ENCODE results near the gene NAA10.

The NAA10 gene

DNA sequence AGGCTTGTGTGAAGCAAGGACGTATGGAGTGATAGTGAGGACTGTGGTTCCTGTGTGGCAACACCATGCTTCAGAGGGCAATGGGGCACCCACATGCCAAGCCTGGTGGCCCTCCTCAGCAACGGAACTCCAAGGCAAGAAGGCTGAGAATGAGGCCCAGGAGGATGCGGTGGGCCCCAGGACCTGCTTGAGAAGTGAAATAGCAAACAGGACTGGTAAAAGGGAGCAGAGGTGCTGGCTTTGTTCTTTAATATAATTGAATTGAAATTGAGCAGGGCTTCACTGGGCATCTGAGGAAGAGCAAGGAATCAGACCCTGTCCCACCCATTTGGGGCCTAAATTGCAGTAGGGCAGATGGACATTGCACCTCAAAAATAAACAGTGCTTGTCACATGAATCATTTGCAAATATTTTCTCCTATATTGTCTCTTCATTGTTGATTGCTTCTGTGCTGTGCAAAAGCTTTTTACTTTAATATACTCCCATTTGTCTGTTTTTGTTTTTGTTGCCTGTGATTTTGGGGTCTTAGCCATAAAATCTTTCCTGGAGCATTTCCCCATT, 40.0 kb upstream of the NAA10 start:
- H3K4ac ChIP-seq (ENCODE audit: low read depth, low read length) = no peak overlapping the region
- H2BK5ac ChIP-seq (ENCODE audit: low read length) = no peak overlapping the region
- no peak overlapping the region for H3K4me2 ChIP-seq (ENCODE audit: low read length)
- no peak overlapping the region for H3K9ac ChIP-seq (ENCODE audit: low read length)
- peaks cover 7% of the 10 kb centered on the region for H3K79me2 ChIP-seq (ENCODE audit: control insufficient read depth, insufficient read depth, low read length)
- DNase-seq = no peak
- H3K27ac ChIP-seq (ENCODE audit: low read depth, low read length) = no peak overlapping the region
- no peaks in the 10 kb centered on the region for H3K79me1 ChIP-seq (ENCODE audit: low read length)
- no CpG with 5 or more reads among the region's 3 CpGs for WGBS (ENCODE audit: extremely low coverage, insufficient coverage, low lambda C conversion rate)
- no peak overlapping the region for H2AK5ac ChIP-seq (ENCODE audit: low read length)
- H3K56ac ChIP-seq (ENCODE audit: low read length) = no peak overlapping the region
- no peaks in the 10 kb centered on the region for H3K4me1 ChIP-seq (ENCODE audit: control insufficient read depth, low read depth, low read length)
- no peak overlapping the region for H3K4me3 ChIP-seq (ENCODE audit: low read length)
- no peak overlapping the region for H3K18ac ChIP-seq (ENCODE audit: low read length)
- H4K5ac ChIP-seq (ENCODE audit: low read length) = no peak overlapping the region
- no peak overlapping the region for H2BK15ac ChIP-seq (replicated peaks; ENCODE audit: low read depth)
- no peak overlapping the region for H2BK120ac ChIP-seq (ENCODE audit: low read depth, low read length)
- no peaks in the 10 kb centered on the region for H3K36me3 ChIP-seq (ENCODE audit: control insufficient read depth, insufficient read depth, low read length)
- H3K27me3 ChIP-seq (ENCODE audit: insufficient read depth, low read length, poor library complexity) = no peaks in the 10 kb centered on the region
- H4K8ac ChIP-seq (ENCODE audit: low read depth, low read length) = no peak overlapping the region
- H3K23ac ChIP-seq (ENCODE audit: low read length) = no peak overlapping the region

DNA sequence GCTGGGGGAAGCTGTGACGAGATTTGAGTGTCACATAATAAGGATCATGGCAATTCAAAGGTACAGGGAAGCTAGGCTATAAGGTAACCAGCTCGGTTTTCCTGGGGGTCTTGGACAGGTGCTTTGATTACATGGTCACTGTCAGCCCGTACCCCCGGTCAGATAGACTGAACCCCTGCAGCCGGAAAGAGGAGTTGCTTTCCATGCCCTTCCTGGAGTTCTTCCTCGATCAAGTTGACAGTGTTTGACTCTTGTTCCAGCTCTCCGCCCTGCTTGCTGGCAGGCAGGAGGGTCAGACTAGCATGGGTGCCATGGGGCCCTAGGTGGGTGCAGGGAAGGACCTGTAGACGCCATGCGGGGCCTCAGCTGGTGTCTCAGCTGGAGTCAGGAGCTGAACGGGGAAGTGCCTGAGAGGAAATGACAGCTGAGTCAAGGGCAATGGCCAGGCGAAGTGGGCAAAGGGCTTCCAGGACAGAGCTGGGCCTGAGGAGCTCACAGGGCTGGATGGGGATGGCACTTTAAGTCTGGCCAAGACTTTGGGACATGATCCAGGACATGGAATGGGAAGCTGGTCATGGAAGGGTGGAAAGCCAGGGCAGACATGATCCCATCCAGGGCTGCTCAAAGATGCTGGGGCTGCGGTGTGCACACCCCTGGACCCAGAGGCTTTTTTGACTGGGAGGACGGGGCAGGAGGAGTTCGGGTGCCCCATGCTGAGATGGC, 39.3 kb upstream of the NAA10 start:
- WGBS (ENCODE audit: extremely low coverage, insufficient coverage, low lambda C conversion rate) = no CpG with 5 or more reads among the region's 14 CpGs
- H3K27ac ChIP-seq (ENCODE audit: low read depth, low read length) = no peak overlapping the region
- no peak overlapping the region for H2BK120ac ChIP-seq (ENCODE audit: low read depth, low read length)
- H3K27me3 ChIP-seq (ENCODE audit: insufficient read depth, low read length, poor library complexity) = no peaks in the 10 kb centered on the region
- H3K79me1 ChIP-seq (ENCODE audit: low read length) = no peaks in the 10 kb centered on the region
- no peak overlapping the region for H2BK15ac ChIP-seq (replicated peaks; ENCODE audit: low read depth)
- peak overlapping the region; percentile 86 for H3K56ac ChIP-seq (ENCODE audit: low read length)
- peaks cover 13% of the 10 kb centered on the region for H3K79me2 ChIP-seq (ENCODE audit: control insufficient read depth, insufficient read depth, low read length)
- no peaks in the 10 kb centered on the region for H3K36me3 ChIP-seq (ENCODE audit: control insufficient read depth, insufficient read depth, low read length)
- H3K18ac ChIP-seq (ENCODE audit: low read length) = no peak overlapping the region
- peak overlapping the region; percentile 1 for H3K9ac ChIP-seq (ENCODE audit: low read length)
- no peak for DNase-seq
- H2AK5ac ChIP-seq (ENCODE audit: low read length) = no peak overlapping the region
- H3K4me2 ChIP-seq (ENCODE audit: low read length) = no peak overlapping the region
- no peak overlapping the region for H4K5ac ChIP-seq (ENCODE audit: low read length)
- no peaks in the 10 kb centered on the region for H3K4me1 ChIP-seq (ENCODE audit: control insufficient read depth, low read depth, low read length)
- H2BK5ac ChIP-seq (ENCODE audit: low read length) = no peak overlapping the region
- H3K4ac ChIP-seq (ENCODE audit: low read depth, low read length) = no peak overlapping the region
- H4K8ac ChIP-seq (ENCODE audit: low read depth, low read length) = no peak overlapping the region
- H3K23ac ChIP-seq (ENCODE audit: low read length) = no peak overlapping the region
- no peak overlapping the region for H3K4me3 ChIP-seq (ENCODE audit: low read length)

DNA sequence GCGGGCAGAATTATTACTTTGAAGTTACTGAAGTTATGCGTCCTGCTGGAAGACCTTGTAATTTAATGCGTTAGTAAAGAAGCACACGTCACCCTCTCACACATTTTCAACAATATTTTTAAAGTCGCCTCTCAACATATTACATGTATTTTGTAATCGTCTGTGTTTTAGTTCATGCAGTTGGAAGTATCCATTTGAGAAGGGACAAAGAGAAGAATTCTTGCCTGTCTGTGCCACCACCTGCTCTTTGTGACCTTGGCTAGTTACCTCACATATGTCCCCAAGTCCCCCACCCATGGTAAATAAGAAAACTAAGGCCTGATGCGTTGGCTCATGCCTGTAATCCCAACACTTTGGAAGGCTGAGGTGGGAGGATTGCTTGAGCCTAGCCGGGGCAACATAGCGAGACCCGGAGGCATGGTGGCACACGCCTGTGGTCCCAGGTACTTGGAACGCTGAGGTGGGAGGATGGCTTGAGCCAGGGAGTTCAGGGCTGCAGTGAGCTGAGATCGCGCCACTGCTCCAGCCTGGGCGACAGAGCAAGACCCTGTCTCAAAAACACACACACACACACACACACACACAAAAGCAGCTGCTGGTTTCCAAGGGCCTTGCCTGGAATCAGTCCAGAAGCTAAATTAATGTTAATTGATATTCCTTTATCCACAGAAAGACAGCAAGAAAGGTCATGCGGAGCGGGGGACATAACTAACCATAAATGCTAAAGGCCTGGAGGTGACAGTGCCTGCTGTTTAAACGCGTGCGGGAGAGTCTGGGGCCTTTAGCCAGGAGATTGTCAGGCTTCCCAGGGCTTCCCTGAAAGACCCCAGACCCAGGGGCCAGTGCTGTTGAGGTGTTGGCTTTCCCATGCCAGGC, 38.5 kb upstream of the NAA10 start:
- H3K36me3 ChIP-seq (ENCODE audit: control insufficient read depth, insufficient read depth, low read length) = no peaks in the 10 kb centered on the region
- no peaks in the 10 kb centered on the region for H3K4me1 ChIP-seq (ENCODE audit: control insufficient read depth, low read depth, low read length)
- no peak overlapping the region for H4K5ac ChIP-seq (ENCODE audit: low read length)
- no peak for DNase-seq
- peak overlapping the region; percentile 100 for H3K27ac ChIP-seq (ENCODE audit: low read depth, low read length)
- H3K4ac ChIP-seq (ENCODE audit: low read depth, low read length) = peak overlapping the region; percentile 82
- H3K4me3 ChIP-seq (ENCODE audit: low read length) = peak overlapping the region; percentile 47
- H4K8ac ChIP-seq (ENCODE audit: low read depth, low read length) = no peak overlapping the region
- H3K79me1 ChIP-seq (ENCODE audit: low read length) = no peaks in the 10 kb centered on the region
- H3K56ac ChIP-seq (ENCODE audit: low read length) = peak overlapping the region; percentile 86
- H3K4me2 ChIP-seq (ENCODE audit: low read length) = peak overlapping the region; percentile 48
- H2BK120ac ChIP-seq (ENCODE audit: low read depth, low read length) = no peak overlapping the region
- H3K23ac ChIP-seq (ENCODE audit: low read length) = no peak overlapping the region
- no peak overlapping the region for H2BK15ac ChIP-seq (replicated peaks; ENCODE audit: low read depth)
- H2AK5ac ChIP-seq (ENCODE audit: low read length) = no peak overlapping the region
- H2BK5ac ChIP-seq (ENCODE audit: low read length) = no peak overlapping the region
- peak overlapping the region; percentile 85 for H3K18ac ChIP-seq (ENCODE audit: low read length)
- peak overlapping the region; percentile 75 for H3K9ac ChIP-seq (ENCODE audit: low read length)
- no peaks in the 10 kb centered on the region for H3K27me3 ChIP-seq (ENCODE audit: insufficient read depth, low read length, poor library complexity)
- WGBS (ENCODE audit: extremely low coverage, insufficient coverage, low lambda C conversion rate) = no CpG with 5 or more reads among the region's 20 CpGs
- H3K79me2 ChIP-seq (ENCODE audit: control insufficient read depth, insufficient read depth, low read length) = peaks cover 21% of the 10 kb centered on the region

DNA sequence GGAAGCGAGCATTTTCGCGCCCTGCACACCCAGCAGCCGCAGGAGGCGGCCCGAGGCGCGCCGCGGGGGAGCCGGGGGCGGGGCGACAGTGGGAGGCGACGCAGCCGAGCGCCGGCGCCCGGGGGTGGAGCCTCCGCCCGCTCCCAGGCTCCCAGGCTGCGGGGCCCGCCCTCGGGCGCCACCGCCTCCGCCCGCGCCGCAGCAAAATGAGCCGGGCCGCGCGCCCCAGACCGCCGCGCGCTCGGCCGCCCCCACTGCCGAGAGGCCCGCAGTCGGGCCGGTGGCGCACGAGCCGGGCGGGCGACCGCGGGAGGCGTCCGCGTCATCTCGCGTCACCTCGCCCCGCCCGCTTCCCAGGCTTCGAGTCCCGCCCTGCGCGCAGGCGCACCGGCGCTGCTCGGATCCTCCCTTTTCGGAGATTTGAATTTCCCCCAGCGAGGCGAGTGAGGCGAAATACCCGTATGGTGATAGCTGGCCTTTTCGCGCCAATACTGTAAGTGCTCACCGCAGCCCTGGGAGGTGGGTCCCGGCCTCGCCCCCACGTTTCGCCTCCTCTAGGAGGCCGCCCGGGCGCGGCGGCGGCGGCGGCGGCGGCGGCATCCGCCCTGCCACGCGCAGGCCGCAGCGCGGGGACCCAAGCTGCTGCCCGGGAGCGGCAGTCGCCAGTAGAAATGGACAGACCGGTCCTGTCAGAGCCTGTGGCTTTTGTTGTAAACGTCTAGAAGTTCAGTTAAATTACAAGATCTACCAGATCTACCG, 37.7 kb upstream of the NAA10 start, which contains the start of gene TMEM187:
Gene TMEM187 (plus strand): TSS at position 387 of the 759 bp plus-strand sequence. CDS start 9,309 bp downstream, outside the sequence.
- H3K4me3 ChIP-seq (ENCODE audit: low read length) = peak within 1 kb of the TSS; percentile 95
- H3K4ac ChIP-seq (ENCODE audit: low read depth, low read length) = peak within 1 kb of the TSS; percentile 98

More for the DNA sequence above, 37.7 kb upstream of the NAA10 start, which contains the start of gene TMEM187:
- Histone ChIP-seq H2AK5ac (ENCODE audit: low read length) (no peak within 1 kb of the TSS), H3K79me2 (ENCODE audit: control insufficient read depth, insufficient read depth, low read length) (peaks cover 29% of the 10 kb centered on the region), H3K56ac (ENCODE audit: low read length) (peak within 1 kb of the TSS; percentile 99), H2BK5ac (ENCODE audit: low read length) (peak within 1 kb of the TSS; percentile 93), H3K9ac (ENCODE audit: low read length) (peak within 1 kb of the TSS; percentile 99), H4K8ac (ENCODE audit: low read depth, low read length) (no peak within 1 kb of the TSS), H2BK120ac (ENCODE audit: low read depth, low read length) (peak within 1 kb of the TSS; percentile 18), H3K18ac (ENCODE audit: low read length) (peak within 1 kb of the TSS; percentile 99), H3K27me3 (ENCODE audit: insufficient read depth, low read length, poor library complexity) (no peaks in the 10 kb centered on the region), H3K36me3 (ENCODE audit: control insufficient read depth, insufficient read depth, low read length) (no peaks in the 10 kb centered on the region), H3K23ac (ENCODE audit: low read length) (no peak within 1 kb of the TSS), H3K4me1 (ENCODE audit: control insufficient read depth, low read depth, low read length) (peaks cover under 1% of the 10 kb centered on the region), H2BK15ac (replicated peaks; ENCODE audit: low read depth) (no peak within 1 kb of the TSS), H3K4me2 (ENCODE audit: low read length) (peak within 1 kb of the TSS; percentile 61), H3K27ac (ENCODE audit: low read depth, low read length) (peak within 1 kb of the TSS; percentile 100), H3K79me1 (ENCODE audit: low read length) (no peaks in the 10 kb centered on the region), H4K5ac (ENCODE audit: low read length) (no peak within 1 kb of the TSS)
- DNase-seq = peak; percentile 96
- no CpG with 5 or more reads among the region's 103 CpGs for WGBS (ENCODE audit: extremely low coverage, insufficient coverage, low lambda C conversion rate)

Data from mesendoderm (in vitro differentiated cells).